Measurements from ENCODE around the gene NPPC. TPM values are rescaled to one million over a fixed set of nuclear protein-coding genes. Genes with fewer than 3 reads are reported as not detected.

The NPPC gene
- total and polyA plus RNA-seq, 2 of the 8 experiments (the other 6 are each of a cell fraction or from before 2014, with no cell fraction given) = 1.3 to 4.7 TPM

DNA sequence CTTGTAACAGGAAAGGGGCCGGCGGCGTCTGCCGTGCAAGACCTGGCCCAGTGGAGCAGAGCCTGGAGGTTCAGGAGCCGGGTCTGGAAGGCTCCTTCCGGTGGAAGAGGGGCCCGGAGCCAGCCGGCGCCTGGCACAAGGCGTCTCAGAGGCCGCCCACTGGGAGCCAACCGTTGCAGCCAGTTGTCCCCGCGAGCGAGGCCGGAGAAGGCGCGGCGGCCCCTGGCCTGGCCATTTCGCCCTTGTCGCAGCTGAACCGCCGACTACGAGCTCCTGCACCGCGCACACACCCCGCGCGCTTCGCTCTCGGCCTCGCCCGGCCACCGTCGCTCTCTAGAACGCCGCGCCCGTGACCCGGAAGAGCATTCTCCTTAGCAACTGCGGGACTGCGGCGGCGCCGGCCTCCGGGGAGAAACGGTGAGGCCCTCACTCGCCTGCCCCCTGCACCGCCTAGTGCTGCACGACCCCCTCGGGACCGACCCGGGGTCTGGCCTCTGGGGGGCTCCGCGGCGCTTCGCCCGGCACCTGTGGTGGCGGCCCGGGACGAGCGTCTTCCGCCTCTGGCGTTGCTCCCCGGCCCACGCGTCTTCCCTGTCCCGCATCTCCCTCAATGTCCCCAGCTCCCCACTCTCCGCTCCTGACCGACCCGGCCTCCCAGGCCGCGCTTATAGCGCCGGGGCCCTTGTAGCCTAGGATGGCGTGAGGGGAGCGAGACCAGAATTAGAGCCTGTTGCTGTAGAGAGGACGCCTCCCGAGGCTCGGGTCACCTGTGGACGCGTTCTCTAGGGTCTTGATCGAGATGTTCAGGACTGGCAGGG, 35.4 kb upstream of the NPPC start, which contains the start of gene DIS3L2 (continued):
- no peak for TF ChIP-seq SRF (IDR thresholded peaks at IDR 0.05; ENCODE audit: low read depth, low read length)
- peak; percentile 86 for TF ChIP-seq CREB1 (IDR thresholded peaks at IDR 0.05)
- no peak for TF ChIP-seq SIRT6 (IDR thresholded peaks at IDR 0.05; ENCODE audit: low read length)
- TF ChIP-seq, protein P1, sequence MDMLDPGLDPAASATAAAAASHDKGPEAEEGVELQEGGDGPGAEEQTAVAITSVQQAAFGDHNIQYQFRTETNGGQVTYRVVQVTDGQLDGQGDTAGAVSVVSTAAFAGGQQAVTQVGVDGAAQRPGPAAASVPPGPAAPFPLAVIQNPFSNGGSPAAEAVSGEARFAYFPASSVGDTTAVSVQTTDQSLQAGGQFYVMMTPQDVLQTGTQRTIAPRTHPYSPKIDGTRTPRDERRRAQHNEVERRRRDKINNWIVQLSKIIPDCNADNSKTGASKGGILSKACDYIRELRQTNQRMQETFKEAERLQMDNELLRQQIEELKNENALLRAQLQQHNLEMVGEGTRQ (IDR thresholded peaks at IDR 0.05; ENCODE audit: low read length) = no peak
- no peak for TF ChIP-seq JUND (IDR thresholded peaks at IDR 0.05; ENCODE audit: low read length)
- no peak for TF ChIP-seq SAP30 (IDR thresholded peaks at IDR 0.05; ENCODE audit: insufficient read depth, insufficient replicate concordance, low read length)
- no peak for TF ChIP-seq EP300 (IDR thresholded peaks at IDR 0.05; ENCODE audit: borderline replicate concordance in 1 of 2, low read depth in 2 of 2, low read length in 2 of 2)
- TF ChIP-seq CHD2 (IDR thresholded peaks at IDR 0.05; ENCODE audit: low read length) = no peak
- no peak for TF ChIP-seq NRF1 (IDR thresholded peaks at IDR 0.05; ENCODE audit: low read depth, low read length)
- peak; percentile 96 for TF ChIP-seq ASH2L (IDR thresholded peaks at IDR 0.05; ENCODE audit: low read length)
- no peak for TF ChIP-seq FOSL1 (IDR thresholded peaks at IDR 0.05; ENCODE audit: insufficient read depth, low read depth, low read length)
- no peak for TF ChIP-seq CTBP2 (IDR thresholded peaks at IDR 0.05; ENCODE audit: borderline replicate concordance, insufficient read depth, insufficient read length, low read length)
- peak in 1 of 2 experiments; percentile 73; a peak in 1 of 4 replicates for TF ChIP-seq HDAC2 (IDR thresholded peaks at IDR 0.05; ENCODE audit: borderline replicate concordance in 1 of 2, low read depth in 2 of 2, low read length in 2 of 2)
- TF ChIP-seq, protein P2, sequence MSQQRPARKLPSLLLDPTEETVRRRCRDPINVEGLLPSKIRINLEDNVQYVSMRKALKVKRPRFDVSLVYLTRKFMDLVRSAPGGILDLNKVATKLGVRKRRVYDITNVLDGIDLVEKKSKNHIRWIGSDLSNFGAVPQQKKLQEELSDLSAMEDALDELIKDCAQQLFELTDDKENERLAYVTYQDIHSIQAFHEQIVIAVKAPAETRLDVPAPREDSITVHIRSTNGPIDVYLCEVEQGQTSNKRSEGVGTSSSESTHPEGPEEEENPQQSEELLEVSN (IDR thresholded peaks at IDR 0.05) = no peak; the same call in 1 of the 2 replicates
- TF ChIP-seq TBP (IDR thresholded peaks at IDR 0.05; ENCODE audit: low read depth, low read length) = peak; percentile 76; the same call in 1 of the 2 replicates
- 0 out of 2 replicates have a peak, but pooled peaks have one; percentile 31 for TF ChIP-seq BACH1 (IDR thresholded peaks at IDR 0.05; ENCODE audit: low read length)
- TF ChIP-seq BRCA1 (IDR thresholded peaks at IDR 0.05; ENCODE audit: low read depth, low read length) = no peak

Data from H1 (cell line).